ENCODE results near the gene TMPRSS4. TPM values are rescaled to one million over a fixed set of nuclear protein-coding genes. Genes with fewer than 3 reads are reported as not detected.

The TMPRSS4 gene
- total RNA-seq, 1 experiment from 2014 or later: not detected

DNA sequence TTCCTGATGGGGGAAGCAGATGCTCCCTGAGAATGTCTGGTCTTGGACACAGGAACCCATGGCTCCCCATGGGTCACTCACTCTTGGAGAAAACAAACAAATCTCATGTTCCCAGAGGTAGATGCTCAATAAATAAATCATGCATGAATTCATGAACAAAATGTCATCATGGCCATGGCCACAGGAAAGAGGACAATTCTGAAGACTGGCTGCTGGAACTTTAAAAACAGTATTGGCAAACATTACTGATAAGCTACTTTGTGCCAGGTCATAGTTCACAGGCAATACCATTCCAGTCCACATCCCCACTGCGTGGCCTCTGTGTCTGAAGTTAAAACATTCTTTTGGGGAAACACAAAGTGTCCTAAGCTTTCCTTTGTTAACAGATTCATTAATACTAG is 19.1 kb downstream of the TMPRSS4 start:
- ChIA-PET POLR2A (ENCODE audit: low non-redundant PET) (no interaction called here), CTCF (no interaction called here)
- H3K9me3 ChIP-seq (ENCODE audit: low read depth, low read length, poor library complexity, severe bottlenecking): no peaks in the 10 kb centered on the region
- peaks cover 53% of the 10 kb centered on the region for H3K27me3 ChIP-seq (replicated peaks; ENCODE audit: insufficient read depth, low read depth, low read length, poor library complexity)
- H3K4me1 ChIP-seq (ENCODE audit: insufficient read depth, low read length, poor library complexity, severe bottlenecking): no peaks in the 10 kb centered on the region
- intact Hi-C loops (cut with micrococcal nuclease; ENCODE audit: unreplicated experiment): no loop called here
- no peak overlapping the region for H3K27ac ChIP-seq (ENCODE audit: low read depth, low read length, poor library complexity, severe bottlenecking)
- no peaks in the 10 kb centered on the region for H3K36me3 ChIP-seq (ENCODE audit: insufficient read depth, low read length, poor library complexity, severe bottlenecking)
- no peak overlapping the region for H3K4me3 ChIP-seq (ENCODE audit: low read depth, low read length, poor library complexity, severe bottlenecking)
- BruUV-seq (replicated peaks): no TSS peak
- TF ChIP-seq, protein P1, sequence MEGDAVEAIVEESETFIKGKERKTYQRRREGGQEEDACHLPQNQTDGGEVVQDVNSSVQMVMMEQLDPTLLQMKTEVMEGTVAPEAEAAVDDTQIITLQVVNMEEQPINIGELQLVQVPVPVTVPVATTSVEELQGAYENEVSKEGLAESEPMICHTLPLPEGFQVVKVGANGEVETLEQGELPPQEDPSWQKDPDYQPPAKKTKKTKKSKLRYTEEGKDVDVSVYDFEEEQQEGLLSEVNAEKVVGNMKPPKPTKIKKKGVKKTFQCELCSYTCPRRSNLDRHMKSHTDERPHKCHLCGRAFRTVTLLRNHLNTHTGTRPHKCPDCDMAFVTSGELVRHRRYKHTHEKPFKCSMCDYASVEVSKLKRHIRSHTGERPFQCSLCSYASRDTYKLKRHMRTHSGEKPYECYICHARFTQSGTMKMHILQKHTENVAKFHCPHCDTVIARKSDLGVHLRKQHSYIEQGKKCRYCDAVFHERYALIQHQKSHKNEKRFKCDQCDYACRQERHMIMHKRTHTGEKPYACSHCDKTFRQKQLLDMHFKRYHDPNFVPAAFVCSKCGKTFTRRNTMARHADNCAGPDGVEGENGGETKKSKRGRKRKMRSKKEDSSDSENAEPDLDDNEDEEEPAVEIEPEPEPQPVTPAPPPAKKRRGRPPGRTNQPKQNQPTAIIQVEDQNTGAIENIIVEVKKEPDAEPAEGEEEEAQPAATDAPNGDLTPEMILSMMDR (conservative IDR thresholded peaks at IDR 0.05; ENCODE audit: low read depth, low read length): no peak
- TF ChIP-seq EZH2 (IDR thresholded peaks at IDR 0.05; ENCODE audit: borderline replicate concordance, low read depth, low read length, poor library complexity, severe bottlenecking): no peak
- no peak for DNase-seq (ENCODE audit: low spot score)

DNA sequence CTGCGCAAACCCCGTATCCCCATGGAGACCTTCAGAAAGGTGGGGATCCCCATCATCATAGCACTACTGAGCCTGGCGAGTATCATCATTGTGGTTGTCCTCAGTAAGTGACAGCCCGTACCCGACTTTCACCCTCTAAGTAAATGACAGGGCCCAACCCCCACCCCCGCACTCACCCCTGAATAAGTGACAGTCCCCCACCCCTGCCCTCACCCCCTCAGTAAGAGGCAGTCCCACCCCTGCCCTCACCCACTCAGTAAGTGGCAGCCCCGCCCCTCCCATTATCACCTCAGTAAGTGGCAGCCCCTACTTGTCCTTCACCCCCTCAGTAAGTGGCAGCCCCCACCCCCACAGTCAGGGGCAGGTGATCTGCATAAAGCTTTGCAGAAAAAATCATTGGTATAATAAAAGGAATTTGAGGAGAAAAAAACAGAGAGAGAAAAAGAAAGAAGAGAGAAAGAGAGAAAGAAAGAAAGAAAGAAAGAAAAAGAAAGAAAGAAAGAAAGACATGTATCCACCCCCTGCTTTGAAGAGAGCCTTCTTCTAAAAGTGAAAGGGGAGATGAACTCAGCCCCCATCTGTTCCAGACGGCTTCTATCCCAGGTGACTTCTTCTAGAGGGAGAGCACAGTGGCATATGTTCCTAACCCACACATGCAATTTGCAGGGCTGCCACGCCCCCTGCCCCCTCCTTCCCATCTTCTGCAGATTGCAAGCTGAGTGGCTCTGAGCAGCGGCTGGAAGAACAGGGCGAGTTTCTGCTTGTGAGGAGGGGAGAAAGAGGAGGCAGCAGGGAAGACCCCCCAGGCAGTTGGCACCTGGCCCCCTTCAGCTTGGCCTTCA is 22.3 kb downstream of the TMPRSS4 start:
- no peak overlapping the region for H3K4me3 ChIP-seq (ENCODE audit: low read depth, low read length, poor library complexity, severe bottlenecking)
- no peak for DNase-seq (ENCODE audit: low spot score)
- CTCF ChIA-PET: no interaction called here
- no peaks in the 10 kb centered on the region for H3K4me1 ChIP-seq (ENCODE audit: insufficient read depth, low read length, poor library complexity, severe bottlenecking)
- H3K9me3 ChIP-seq (ENCODE audit: low read depth, low read length, poor library complexity, severe bottlenecking): no peaks in the 10 kb centered on the region
- TF ChIP-seq, protein P1 (conservative IDR thresholded peaks at IDR 0.05; ENCODE audit: low read depth, low read length): no peak
- no peak for TF ChIP-seq EZH2 (IDR thresholded peaks at IDR 0.05; ENCODE audit: borderline replicate concordance, low read depth, low read length, poor library complexity, severe bottlenecking)
- POLR2A ChIA-PET (ENCODE audit: low non-redundant PET): no interaction called here
- H3K36me3 ChIP-seq (ENCODE audit: insufficient read depth, low read length, poor library complexity, severe bottlenecking): no peaks in the 10 kb centered on the region
- BruUV-seq (replicated peaks): no TSS peak
- H3K27ac ChIP-seq (ENCODE audit: low read depth, low read length, poor library complexity, severe bottlenecking): no peak overlapping the region
- H3K27me3 ChIP-seq (replicated peaks; ENCODE audit: insufficient read depth, low read depth, low read length, poor library complexity): peaks cover 44% of the 10 kb centered on the region
- intact Hi-C loops (cut with micrococcal nuclease; ENCODE audit: unreplicated experiment): no loop called here

DNA sequence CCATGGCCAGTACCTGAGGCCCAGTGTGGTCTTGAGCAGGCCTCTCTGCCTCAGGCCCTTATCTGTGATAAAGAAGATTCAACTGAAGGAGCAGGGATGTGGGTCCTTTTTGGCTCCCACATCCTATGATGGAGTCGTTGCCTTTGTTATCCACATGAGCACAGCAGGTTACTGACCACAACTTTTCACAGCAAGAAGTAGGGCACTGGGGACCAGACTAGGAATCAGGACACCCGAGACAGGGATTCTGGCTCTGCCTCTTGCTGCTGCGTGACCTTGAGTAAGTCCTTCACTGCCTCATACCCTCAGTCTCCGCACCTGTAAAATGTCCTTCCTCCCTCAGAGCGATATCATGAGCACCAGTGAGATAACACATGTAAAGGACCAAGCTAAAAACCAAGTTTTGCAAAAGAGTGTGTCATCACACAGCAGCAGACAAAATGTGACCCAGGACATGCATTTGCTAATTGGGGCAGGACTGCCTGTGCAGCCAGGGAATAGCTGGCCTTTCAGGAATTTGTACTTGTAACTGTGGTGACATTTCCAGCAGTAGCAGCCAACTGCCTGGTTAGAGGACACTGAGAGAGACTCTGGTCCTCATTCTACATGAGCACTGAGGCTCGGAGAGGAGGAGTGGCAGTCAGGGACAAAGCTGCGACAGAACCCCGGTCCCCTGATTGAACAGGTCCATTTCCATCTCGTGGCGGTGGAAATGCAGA is 23.1 kb downstream of the TMPRSS4 start:
- Histone ChIP-seq H3K27ac (ENCODE audit: low read depth, low read length, poor library complexity, severe bottlenecking) (no peak overlapping the region), H3K36me3 (ENCODE audit: insufficient read depth, low read length, poor library complexity, severe bottlenecking) (no peaks in the 10 kb centered on the region), H3K4me1 (ENCODE audit: insufficient read depth, low read length, poor library complexity, severe bottlenecking) (no peaks in the 10 kb centered on the region), H3K9me3 (ENCODE audit: low read depth, low read length, poor library complexity, severe bottlenecking) (no peaks in the 10 kb centered on the region), H3K27me3 (replicated peaks; ENCODE audit: insufficient read depth, low read depth, low read length, poor library complexity) (peaks cover 37% of the 10 kb centered on the region), H3K4me3 (ENCODE audit: low read depth, low read length, poor library complexity, severe bottlenecking) (no peak overlapping the region)
- BruUV-seq (replicated peaks): no TSS peak
- DNase-seq (ENCODE audit: low spot score): no peak
- intact Hi-C loops (cut with micrococcal nuclease; ENCODE audit: unreplicated experiment): no loop called here
- CTCF ChIA-PET: interaction anchor here (1.2 kb wide), 1 partner anchor 99 kb away, joined by 3 read pairs; no protein-coding TSS in a partner anchor
- POLR2A ChIA-PET (ENCODE audit: low non-redundant PET): no interaction called here
- TF ChIP-seq EZH2 (IDR thresholded peaks at IDR 0.05; ENCODE audit: borderline replicate concordance, low read depth, low read length, poor library complexity, severe bottlenecking): no peak
- TF ChIP-seq, protein P1 (conservative IDR thresholded peaks at IDR 0.05; ENCODE audit: low read depth, low read length): no peak
